SK-N-SH (cell line): ENCODE data around the gene USH1C. TPM values are rescaled to one million over a fixed set of nuclear protein-coding genes. Genes with fewer than 3 reads are reported as not detected.

Experiments used
- CTCF ChIA-PET: fragments of 300-600, 350-600 bp; formaldehyde crosslinking; extraction: SDS; loops from one replicate; lab custom pipeline; 2021; lab: Yijun Ruan, JAX
- POLR2A ChIA-PET: fragments of 350-600 bp; sonication (Branson Sonifier 250); formaldehyde crosslinking; extraction: SDS; loops from one replicate; lab custom pipeline; 2020; ENCODE audit warnings: antibody characterized with exemption, inconsistent platforms; lab: Yijun Ruan, JAX
- DNase-seq: peaks from one replicate; pipeline ENCODE4 v3.0.0; 2012
- H2AFZ ChIP-seq: fragments of 200-600 bp; sonication (generic); 2 replicates; pipeline ENCODE4 v1.8.1; 2016; ENCODE audit warnings: antibody characterized with exemption, mild to moderate bottlenecking, low read depth
- H3F3A ChIP-seq: fragments of 200-600 bp; sonication (generic); replicated peaks from 2 replicates; pipeline ENCODE3; 2016; ENCODE audit warnings: antibody characterized with exemption, mild to moderate bottlenecking; ENCODE audit not compliant: insufficient read depth
- H3K27ac ChIP-seq, 2 experiments: fragments of 200-500 bp in 1 of 2; fragments of 200-600 bp in 1 of 2; sonication (Bioruptor generic) in 1 of 2; sonication (generic), shearing (Covaris generic) in 1 of 2; 2 replicates each; pipeline versions ENCODE4 v1.5.1 to v1.6.1; 2014 to 2016; ENCODE audit warnings: low read depth in 2 of 2, inconsistent platforms in 1 of 2, low read length in 1 of 2, mild to moderate bottlenecking in 1 of 2, mixed read lengths in 1 of 2
- H3K27me3 ChIP-seq: fragments of 200-600 bp; sonication (generic), shearing (Covaris generic); 2 replicates; pipeline ENCODE4 v1.6.1; 2016; ENCODE audit warnings: mixed run types; ENCODE audit not compliant: insufficient read depth
- H3K36me3 ChIP-seq, 2 experiments: fragments of 200-500 bp in 1 of 2; fragments of 200-600 bp in 1 of 2; sonication (Bioruptor generic) in 1 of 2; sonication (generic) in 1 of 2; replicated peaks in 1 of 2; 2 replicates each; pipeline versions ENCODE3 to v1.5.1; 2014 to 2016; ENCODE audit warnings: low read length in 1 of 2, mild to moderate bottlenecking in 1 of 2; ENCODE audit not compliant: insufficient read depth in 2 of 2, control insufficient read depth in 1 of 2
- H3K4me1 ChIP-seq, 2 experiments: fragments of 200-500 bp in 1 of 2; fragments of 200-600 bp in 1 of 2; sonication (Bioruptor generic) in 1 of 2; sonication (generic), shearing (Covaris generic) in 1 of 2; 2 replicates each; pipeline versions ENCODE4 v1.5.1 to v1.6.1; 2014 to 2016; ENCODE audit warnings: low read depth in 1 of 2, low read length in 1 of 2, mixed run types in 1 of 2; ENCODE audit not compliant: insufficient read depth in 2 of 2, control insufficient read depth in 1 of 2
- H3K4me2 ChIP-seq: fragments of 200-600 bp; sonication (generic), shearing (Covaris generic); 2 replicates; pipeline ENCODE4 v1.6.1; 2017; ENCODE audit warnings: mixed run types
- H3K4me3 ChIP-seq, 2 experiments: fragments of 200-500 bp in 1 of 2; fragments of 200-600 bp in 1 of 2; sonication (Bioruptor generic) in 1 of 2; sonication (generic), shearing (Covaris generic) in 1 of 2; 2 replicates each; pipeline versions ENCODE4 v1.5.1 to v1.8.1; 2014 to 2016; ENCODE audit warnings: low read depth in 2 of 2, inconsistent platforms in 1 of 2, low read length in 1 of 2, mild to moderate bottlenecking in 1 of 2, mixed read lengths in 1 of 2, moderate library complexity in 1 of 2
- H3K79me2 ChIP-seq: fragments of 200-600 bp; sonication (generic); 2 replicates; pipeline ENCODE4 v1.8.1; 2017; ENCODE audit warnings: mild to moderate bottlenecking; ENCODE audit not compliant: insufficient read depth
- H3K9ac ChIP-seq: fragments of 200-600 bp; sonication (generic); 2 replicates; pipeline ENCODE4 v1.6.1; 2017; ENCODE audit warnings: mixed run types
- H3K9me2 ChIP-seq: fragments of 200-600 bp; sonication (generic); 2 replicates; pipeline ENCODE4 v1.6.1; 2017; ENCODE audit warnings: mixed run types
- H3K9me3 ChIP-seq: fragments of 200-600 bp; sonication (generic); 2 replicates; pipeline ENCODE4 v1.6.1; 2017; ENCODE audit warnings: mixed run types, mild to moderate bottlenecking, moderate library complexity
- H4K20me1 ChIP-seq: fragments of 200-600 bp; sonication (generic); 2 replicates; pipeline ENCODE4 v1.6.1; 2017; ENCODE audit warnings: mild to moderate bottlenecking, mixed run types; ENCODE audit not compliant: insufficient read depth
- EP300 ChIP-seq, 2 experiments: IDR thresholded peaks; 2 replicates each; pipeline versions ENCODE4 v1.4.0 to v1.6.1; 2012; ENCODE audit warnings: borderline replicate concordance in 1 of 2, low read depth in 1 of 2, low read length in 1 of 2
- EZH2phosphoT487 ChIP-seq: fragments of 200-600 bp; sonication (generic); IDR thresholded peaks from 2 replicates; pipeline ENCODE4 v1.6.1; 2017; ENCODE audit warnings: low read depth, mixed run types, mild to moderate bottlenecking, antibody characterized with exemption, moderate library complexity, borderline replicate concordance
- FOSL2 ChIP-seq: IDR thresholded peaks from 2 replicates; pipeline ENCODE4 v1.4.0; 2012; ENCODE audit warnings: low read depth, mild to moderate bottlenecking, moderate library complexity, borderline replicate concordance
- FOXM1 ChIP-seq: IDR thresholded peaks from 2 replicates; pipeline ENCODE4 v1.4.0; 2012; ENCODE audit warnings: low read depth, mild to moderate bottlenecking
- GABPA ChIP-seq: IDR thresholded peaks from 2 replicates; pipeline ENCODE4 v1.4.0; 2012; ENCODE audit warnings: low read depth, mild to moderate bottlenecking
- GATA2 ChIP-seq: sonication (generic); formaldehyde crosslinking; IDR thresholded peaks from 2 replicates; pipeline ENCODE4 v1.5.0; 2020; ENCODE audit warnings: mild to moderate bottlenecking, missing genetic modification reagents
- JUND ChIP-seq: IDR thresholded peaks from 2 replicates; pipeline ENCODE4 v1.4.0; 2012
- NFIC ChIP-seq: IDR thresholded peaks from 2 replicates; pipeline ENCODE4 v1.4.0; 2012; ENCODE audit warnings: borderline replicate concordance
- NRF1 ChIP-seq: IDR thresholded peaks from 2 replicates; pipeline ENCODE4 v1.6.1; 2012; ENCODE audit warnings: low read depth, mild to moderate bottlenecking, low read length
- PBX3 ChIP-seq: IDR thresholded peaks from 2 replicates; pipeline ENCODE4; 2012
- RAD21 ChIP-seq: IDR thresholded peaks from 2 replicates; pipeline ENCODE4 v1.6.1; 2012; ENCODE audit warnings: mild to moderate bottlenecking, low read length
- RCOR1 ChIP-seq: fragments of 150-350 bp; IDR thresholded peaks from 2 replicates; pipeline ENCODE4 v1.6.1; 2017; ENCODE audit warnings: antibody characterized with exemption, low read length
- RFX5 ChIP-seq: IDR thresholded peaks from 2 replicates; pipeline ENCODE4 v1.6.1; 2012; ENCODE audit warnings: mild to moderate bottlenecking, improper control_type of control experiment, low read length
- SIN3A ChIP-seq: IDR thresholded peaks from 2 replicates; pipeline ENCODE4 v1.6.1; 2012; ENCODE audit warnings: low read depth, mild to moderate bottlenecking, low read length, moderate library complexity, borderline replicate concordance
- TCF12 ChIP-seq: IDR thresholded peaks from 2 replicates; pipeline ENCODE4 v1.4.0; 2012
- TEAD4 ChIP-seq: IDR thresholded peaks from 2 replicates; pipeline ENCODE4 v1.4.0; 2012; ENCODE audit warnings: mild to moderate bottlenecking, borderline replicate concordance; ENCODE audit not compliant: insufficient read depth
- USF1 ChIP-seq: IDR thresholded peaks from 2 replicates; pipeline ENCODE4 v1.4.0; 2012; ENCODE audit warnings: low read depth, borderline replicate concordance
- ZBTB33 ChIP-seq: IDR thresholded peaks from 2 replicates; pipeline ENCODE4 v1.4.0; 2012; ENCODE audit warnings: low read depth, borderline replicate concordance
- WGBS: methylation state at CpG from one replicate; pipeline ENCODE4 v1.1.6; 2017; ENCODE audit warnings: low lambda C conversion rate; 5-methylcytosine and 5-hydroxymethylcytosine counted together
- polyA plus RNA-seq, 3 experiments: library from polyadenylated mRNA; depleted of rRNA; stranded (reverse); fragments of >200 nt; gene quantifications; 2 replicates each; pipeline ENCODE4 v1.2.3, GENCODE V29; 2012

The USH1C gene
- polyA plus RNA-seq, 1 of the 3 experiments (the other 2 are of a cell fraction), result not detected

GRCh38 chr11:17588166-17588565 lies 44.0 kb upstream of the USH1C start:
- ChIA-PET POLR2A (no interaction called here), CTCF (interaction anchor here (1.7 to 2.9 kb wide), 4 partner anchors 11 to 385 kb away, joined by 4 to 16 read pairs (median 10); no protein-coding TSS in a partner anchor)
- no peaks in the 10 kb centered on the region for H3K9me3 ChIP-seq
- TF ChIP-seq TCF12, result no peak
- no peak for TF ChIP-seq NFIC
- TF ChIP-seq RAD21, result no peak
- no peak for TF ChIP-seq EZH2phosphoT487
- no peak for TF ChIP-seq TEAD4
- TF ChIP-seq FOSL2, result no peak
- no peak for TF ChIP-seq ZBTB33
- no peak for TF ChIP-seq GATA2 (CRISPR knock-in tag)
- no peak for TF ChIP-seq PBX3
- TF ChIP-seq RCOR1, result no peak
- no peak for TF ChIP-seq JUND
- no peak for TF ChIP-seq FOXM1
- TF ChIP-seq EP300 (IDR thresholded peaks at IDR 0.05; ENCODE audit: borderline replicate concordance in 1 of 2, low read depth in 1 of 2, low read length in 1 of 2), result no peak
- no peak for TF ChIP-seq USF1
- TF ChIP-seq GABPA, result no peak
- TF ChIP-seq RFX5, result no peak
- no peak for TF ChIP-seq NRF1
- TF ChIP-seq SIN3A, result no peak
- no peak for DNase-seq
- WGBS, result 44% methylated on average over 8 of the region's 8 CpGs
- H3K4me1 ChIP-seq, result no peaks in the 10 kb centered on the region
- H3K4me3 ChIP-seq, result no peak overlapping the region
- H3K4me2 ChIP-seq, result no peak overlapping the region
- no peaks in the 10 kb centered on the region for H3F3A ChIP-seq
- no peak overlapping the region for H3K27ac ChIP-seq
- no peaks in the 10 kb centered on the region for H3K27me3 ChIP-seq
- no peaks in the 10 kb centered on the region for H3K79me2 ChIP-seq
- H3K9me2 ChIP-seq, result no peaks in the 10 kb centered on the region
- H4K20me1 ChIP-seq, result no peaks in the 10 kb centered on the region
- no peak overlapping the region for H2AFZ ChIP-seq
- no peak overlapping the region for H3K9ac ChIP-seq
- no peaks in the 10 kb centered on the region for H3K36me3 ChIP-seq
